Caco-2 (cell line): Measurements from ENCODE around the gene SLC9A3. TPM values are rescaled to one million over a fixed set of nuclear protein-coding genes. Genes with fewer than 3 reads are reported as not detected.

Experiments used
- BruUV-seq: library from RNA; stranded (reverse); fragments of 400-500 nt; replicated peaks from 2 replicates; lab custom pipeline; 2021; lab: Mats Ljungman, UMichigan
- CTCF ChIA-PET: fragments of 300-600 bp; sonication (Branson Sonifier 250); formaldehyde crosslinking; loops from one replicate; lab custom pipeline; 2022; ENCODE audit warnings: antibody characterized with exemption; lab: Charles Lee
- POLR2A ChIA-PET: fragments of 300-600 bp; sonication (Branson Sonifier 250); formaldehyde crosslinking; loops from one replicate; lab custom pipeline; 2022; ENCODE audit warnings: antibody characterized with exemption; lab: Charles Lee
- DNase-seq, 2 experiments: peaks; one replicate each; pipeline versions ENCODE4 v3.0.0 to v3.0.0-alpha.2; 2020 to 2022
- H3K27me3 ChIP-seq: replicated peaks from 2 replicates; pipeline ENCODE4 v1.6.0; 2011; ENCODE audit warnings: low read length; ENCODE audit not compliant: control insufficient read depth, insufficient read depth
- H3K36me3 ChIP-seq: 2 replicates; pipeline ENCODE4 v1.5.1; 2011; ENCODE audit warnings: low read length; ENCODE audit not compliant: control insufficient read depth, insufficient read depth
- H3K4me1 ChIP-seq: fragments of 250-450 bp; sonication (Bioruptor Pico); 2 replicates; pipeline ENCODE4 v1.5.1; 2020; ENCODE audit warnings: mild to moderate bottlenecking
- H3K4me3 ChIP-seq: 2 replicates; pipeline ENCODE4 v1.5.1; 2011; ENCODE audit warnings: low read depth, mild to moderate bottlenecking, control low read depth, low read length
- H3K9me3 ChIP-seq: fragments of 250-450 bp; sonication (Bioruptor Pico); 2 replicates; pipeline ENCODE4 v1.5.1; 2020; ENCODE audit warnings: mild to moderate bottlenecking, moderate library complexity
- H3K27ac Mint-ChIP-seq: one replicate; pipeline ENCODE4 v1.8.0; 2022; ENCODE audit warnings: mixed read lengths; ENCODE audit not compliant: unreplicated experiment
- H3K27me3 Mint-ChIP-seq: one replicate; pipeline ENCODE4 v1.8.0; 2022; ENCODE audit warnings: mixed read lengths; ENCODE audit not compliant: insufficient read depth, unreplicated experiment
- H3K36me3 Mint-ChIP-seq: one replicate; pipeline ENCODE4 v1.8.0; 2022; ENCODE audit warnings: mild to moderate bottlenecking, mixed read lengths; ENCODE audit not compliant: insufficient read depth, unreplicated experiment
- H3K4me1 Mint-ChIP-seq: one replicate; pipeline ENCODE4 v1.8.0; 2022; ENCODE audit warnings: low read depth, mixed read lengths; ENCODE audit not compliant: unreplicated experiment
- H3K4me3 Mint-ChIP-seq: one replicate; pipeline ENCODE4 v1.8.0; 2022; ENCODE audit warnings: mild to moderate bottlenecking, moderate library complexity, mixed read lengths; ENCODE audit not compliant: unreplicated experiment
- H3K9me3 Mint-ChIP-seq: one replicate; pipeline ENCODE4 v1.8.0; 2022; ENCODE audit warnings: mixed read lengths; ENCODE audit not compliant: unreplicated experiment
- CTCF ChIP-seq, 2 experiments: fragments of 200-600 bp in 1 of 2; IDR thresholded peaks; 1 replicate in 1 of 2; 2 replicates in 1 of 2; pipeline versions ENCODE4 v1.5.1 to v1.8.0; 2011 to 2022; ENCODE audit warnings: antibody characterized with exemption in 1 of 2, control low read depth in 1 of 2, inconsistent platforms in 1 of 2, low read depth in 1 of 2, low read length in 1 of 2, mild to moderate bottlenecking in 1 of 2, moderate library complexity in 1 of 2; ENCODE audit not compliant: insufficient read depth in 1 of 2, severe bottlenecking in 1 of 2, unreplicated experiment in 1 of 2
- intact Hi-C: fragments of 100-400 bp; cut with micrococcal nuclease; formaldehyde crosslinking; loops from one replicate; pipeline ENCODE4 v1.10.0; 2022; ENCODE audit not compliant: unreplicated experiment
- total RNA-seq: library from RNA; stranded (reverse); gene quantifications from 2 replicates; pipeline ENCODE4 v1.2.3, GENCODE V29; 2022

The SLC9A3 gene
- total RNA-seq, 1 experiment from 2014 or later: 3.4 TPM

GRCh38 chr5:451587-452458, 72.4 kb downstream of the SLC9A3 start:
- POLR2A ChIA-PET: no interaction called here
- Histone ChIP-seq H3K4me3 (no peak overlapping the region), H3K4me1 (no peaks in the 10 kb centered on the region), H3K9me3 (peaks cover 5% of the 10 kb centered on the region; the same call in 1 of the 2 replicates), H3K36me3 (peaks cover 10% of the 10 kb centered on the region), H3K27me3 (no peaks in the 10 kb centered on the region)
- H3K4me3 Mint-ChIP-seq: no peak overlapping the region
- no peak for TF ChIP-seq CTCF (IDR thresholded peaks at IDR 0.05; ENCODE audit: insufficient read depth in 1 of 2, low read depth in 1 of 2, low read length in 1 of 2, severe bottlenecking in 1 of 2, unreplicated experiment in 1 of 2)
- CTCF ChIA-PET: no interaction called here
- peaks cover 13% of the 10 kb centered on the region for H3K9me3 Mint-ChIP-seq
- H3K27ac Mint-ChIP-seq: no peak overlapping the region
- BruUV-seq: no TSS peak
- intact Hi-C loops: no loop called here
- H3K27me3 Mint-ChIP-seq: no peaks in the 10 kb centered on the region
- no peaks in the 10 kb centered on the region for H3K4me1 Mint-ChIP-seq
- no peak for DNase-seq
- peaks cover 85% of the 10 kb centered on the region for H3K36me3 Mint-ChIP-seq

GRCh38 chr5:449151-449550, 75.1 kb downstream of the SLC9A3 start:
- H3K4me3 Mint-ChIP-seq: no peak overlapping the region

More at GRCh38 chr5:449151-449550, 75.1 kb downstream of the SLC9A3 start:
- H3K9me3 ChIP-seq: peaks cover 5% of the 10 kb centered on the region; the same call in 1 of the 2 replicates
- no peak overlapping the region for H3K4me3 ChIP-seq
- no peak overlapping the region for H3K27ac Mint-ChIP-seq
- H3K36me3 Mint-ChIP-seq: peaks cover 73% of the 10 kb centered on the region
- ChIA-PET POLR2A (no interaction called here), CTCF (interaction anchor here (0.6 kb wide), 1 partner anchor 169 kb away, joined by 6 read pairs; no protein-coding TSS in a partner anchor)
- no peak for TF ChIP-seq CTCF (IDR thresholded peaks at IDR 0.05; ENCODE audit: insufficient read depth in 1 of 2, low read depth in 1 of 2, low read length in 1 of 2, severe bottlenecking in 1 of 2, unreplicated experiment in 1 of 2)
- no peak for DNase-seq
- H3K36me3 ChIP-seq: peaks cover 10% of the 10 kb centered on the region
- no peaks in the 10 kb centered on the region for H3K4me1 ChIP-seq
- no TSS peak for BruUV-seq
- intact Hi-C loops: loop anchor here (10.0 kb wide), 1 partner anchor 166 kb away; the partner anchor contains the start of gene CEP72
- no peaks in the 10 kb centered on the region for H3K27me3 Mint-ChIP-seq
- no peaks in the 10 kb centered on the region for H3K27me3 ChIP-seq
- H3K9me3 Mint-ChIP-seq: peaks cover 13% of the 10 kb centered on the region
- H3K4me1 Mint-ChIP-seq: no peaks in the 10 kb centered on the region
